ENCODE results near the gene OPCML.

- no peak for TF ChIP-seq CTCF (IDR thresholded peaks at IDR 0.05)
- no peak for TF ChIP-seq POLR2A (IDR thresholded peaks at IDR 0.05)
Measured at GRCh38 chr11:132898021-132898420, 634.3 kb downstream of the OPCML start.
